Right ventricle myocardium superior (tissue), 1 donor: ENCODE data around the gene AOPEP. TPM values are rescaled to one million over a fixed set of nuclear protein-coding genes. Genes with fewer than 3 reads are reported as not detected.

Experiments
- ATAC-seq: fragments of 200-7000 bp; cut with Tn5 transposase; one replicate; pipeline ENCODE4 v1.9.1; 2020; ENCODE audit warnings: mild to moderate bottlenecking; ENCODE audit not compliant: poor library complexity
- DNase-seq: peaks from one replicate; pipeline ENCODE4 v3.0.0-alpha.2; 2020
- intact Hi-C: fragments of 100-400 bp; cut with DNase I; formaldehyde crosslinking; loops from one replicate; pipeline ENCODE4 v1.11.2; 2022
- total RNA-seq: library from RNA; stranded (reverse); fragmentation: NEBNext Ultra II Directional; extraction: Animal tissue kit (Norgen Biotek cat#: 25700); gene quantifications from one replicate; pipeline ENCODE4 v1.2.1, GENCODE V29; 2021
- donor health status: DM: no; HTN: yes; CAD: no; lungs with severe emphysema.

AOPEP gene
- total RNA-seq, 1 donor from 2014 or later: 158 TPM

GRCh38 chr9:95055334-95055850 is 328.9 kb downstream of the AOPEP start:
- ATAC-seq (no peak), DNase-seq (no peak)
- intact Hi-C loops: no loop called here

DNA sequence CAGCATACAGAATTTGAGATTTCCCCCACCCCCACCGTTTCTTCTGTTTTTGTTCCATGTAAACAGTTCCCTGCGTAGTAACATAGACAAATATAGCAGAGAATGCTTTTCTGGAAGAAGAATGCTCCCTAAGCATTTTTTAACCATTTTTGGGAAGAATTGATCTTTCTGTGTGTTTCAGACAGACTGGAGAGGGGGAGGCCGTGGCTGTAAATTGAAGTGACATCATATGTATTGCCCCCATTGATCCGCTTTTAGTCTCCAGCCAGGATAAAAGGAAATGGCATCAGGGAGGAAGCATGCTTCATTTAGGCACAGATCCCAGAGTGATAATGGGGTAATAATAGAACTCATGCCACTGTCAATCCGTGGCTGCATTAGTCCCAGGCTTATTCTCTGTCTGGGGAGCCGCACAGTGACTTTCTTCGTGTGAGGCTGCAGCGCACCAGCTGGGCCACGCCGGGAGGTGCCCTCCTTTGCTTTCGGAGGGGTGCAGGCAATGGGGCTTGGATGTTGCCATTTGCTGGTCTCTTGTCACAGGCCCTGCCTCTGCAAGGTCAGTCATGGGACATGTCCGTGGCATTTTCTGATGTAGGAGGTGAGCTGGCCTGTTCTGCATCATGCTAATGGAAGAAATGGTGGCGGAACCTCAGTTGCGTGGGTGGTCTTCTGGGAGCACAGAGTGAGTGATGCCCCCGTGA is 329.5 kb downstream of the AOPEP start:
- intact Hi-C loops: no loop called here
- no peak for DNase-seq

DNA sequence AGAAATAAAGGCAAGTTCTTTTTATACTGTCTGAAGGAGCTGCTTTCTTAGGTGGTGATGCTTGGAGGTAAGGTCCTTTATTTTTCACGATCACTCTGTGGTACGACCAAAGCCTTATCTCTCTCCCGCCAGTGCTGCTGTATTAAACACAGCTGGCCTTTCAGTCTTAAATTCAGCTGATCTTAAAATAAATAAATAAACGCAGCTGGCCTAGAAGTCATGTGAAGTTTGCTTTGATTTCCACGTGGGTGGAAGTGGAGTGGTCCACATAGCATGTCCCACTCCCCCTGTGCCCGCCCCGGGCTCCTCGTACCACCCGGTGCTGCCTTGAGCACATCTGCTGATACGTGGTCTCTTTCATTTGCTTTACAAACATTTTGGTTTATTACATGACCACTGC is 330.6 kb downstream of the AOPEP start:
- ATAC-seq (no peak), DNase-seq (no peak)
- intact Hi-C loops: no loop called here

More for the DNA sequence above, 329.5 kb downstream of the AOPEP start:
- ATAC-seq: peak; percentile 79

- DNase-seq (no peak), ATAC-seq (no peak)
- intact Hi-C loops: no loop called here
Observed at GRCh38 chr9:95058121-95058785, 331.8 kb downstream of the AOPEP start.

- no peak for DNase-seq
- intact Hi-C loops: no loop called here
- ATAC-seq: no peak
Observed at GRCh38 chr9:95058795-95059386, 332.4 kb downstream of the AOPEP start.

GRCh38 chr9:95060234-95060633 is 333.7 kb downstream of the AOPEP start:
- intact Hi-C loops: no loop called here
- ATAC-seq: no peak
- no peak for DNase-seq

- DNase-seq (no peak), ATAC-seq (no peak)
- intact Hi-C loops: no loop called here
Observed at GRCh38 chr9:95060916-95061315, 334.4 kb downstream of the AOPEP start.

DNA sequence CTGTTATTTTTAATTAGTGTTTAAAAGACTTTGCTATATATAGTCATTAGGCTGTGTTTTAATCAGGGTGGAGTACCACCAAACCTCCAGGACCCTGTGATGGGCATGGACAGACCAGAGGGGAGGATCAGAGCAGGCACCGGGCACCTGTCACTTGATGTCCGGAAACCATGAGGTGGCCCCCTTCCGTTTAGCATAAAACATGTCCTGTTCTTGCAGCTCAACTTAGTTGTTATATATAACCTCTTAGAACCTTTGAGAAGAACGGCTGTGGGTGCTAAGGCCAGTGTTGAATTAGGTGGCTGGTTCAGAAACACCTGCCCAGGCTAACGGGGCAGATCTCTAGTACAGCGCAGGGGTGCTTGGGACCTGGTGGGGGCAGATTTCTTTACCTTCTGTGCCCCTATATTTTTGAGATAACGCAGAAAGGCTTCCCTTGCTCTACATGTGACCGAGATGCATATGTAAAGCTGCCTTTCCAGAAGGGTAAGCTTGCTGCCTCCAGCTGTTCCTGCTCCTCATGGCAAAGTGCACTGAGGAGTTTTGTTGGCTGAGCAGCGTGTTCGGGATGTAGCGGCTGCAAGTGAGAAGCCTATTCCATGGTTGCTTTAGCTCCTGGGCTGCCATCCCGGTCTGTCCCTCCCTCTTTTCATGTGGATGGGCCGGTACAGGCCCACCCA is 335.6 kb downstream of the AOPEP start:
- no peak for ATAC-seq
- intact Hi-C loops: no loop called here
- no peak for DNase-seq

- ATAC-seq: peak; percentile 28
- no peak for DNase-seq
Observed at GRCh38 chr9:95062596-95063065, 336.1 kb downstream of the AOPEP start.

GRCh38 chr9:95063300-95063699 is 336.8 kb downstream of the AOPEP start:
- DNase-seq (no peak), ATAC-seq (no peak)
- intact Hi-C loops: no loop called here

More at GRCh38 chr9:95062596-95063065, 336.1 kb downstream of the AOPEP start:
- intact Hi-C loops: no loop called here

- intact Hi-C loops: no loop called here
- peak; percentile 44 for DNase-seq
- peak; percentile 34 for ATAC-seq
Observed at GRCh38 chr9:95065224-95065623, 338.7 kb downstream of the AOPEP start.

- intact Hi-C loops: no loop called here
- DNase-seq: no peak
- no peak for ATAC-seq
Observed at GRCh38 chr9:95067057-95067456, 340.6 kb downstream of the AOPEP start.

GRCh38 chr9:95067897-95068296 is 341.4 kb downstream of the AOPEP start:
- DNase-seq: no peak
- no peak for ATAC-seq
- intact Hi-C loops: no loop called here

GRCh38 chr9:95070549-95071021 is 344.1 kb downstream of the AOPEP start:
- DNase-seq (no peak), ATAC-seq (peak; percentile 26)
- intact Hi-C loops: no loop called here

- ATAC-seq: no peak
- no peak for DNase-seq
- intact Hi-C loops: no loop called here
Observed at GRCh38 chr9:95071450-95071849, 345.0 kb downstream of the AOPEP start.

DNA sequence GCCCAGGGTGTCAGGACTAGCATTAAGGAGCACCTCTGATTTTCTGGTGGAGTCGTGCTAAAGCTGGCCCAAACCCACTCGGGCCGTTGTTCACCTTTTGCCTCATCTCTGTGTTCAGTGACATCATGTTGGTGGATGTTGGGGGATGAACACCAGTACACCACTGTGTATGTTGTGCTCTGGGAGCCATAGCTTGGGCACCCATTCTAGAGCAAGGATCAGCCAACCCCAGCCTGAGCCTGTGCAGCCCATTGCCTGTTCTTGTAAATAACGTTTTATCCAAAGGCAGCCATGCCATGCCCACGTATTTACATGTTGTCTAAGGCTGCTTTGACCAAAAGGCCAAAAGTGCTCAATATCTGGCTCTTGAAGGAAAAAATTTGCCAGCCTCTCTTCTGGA is 345.4 kb downstream of the AOPEP start:
- intact Hi-C loops: no loop called here
- no peak for DNase-seq
- no peak for ATAC-seq

GRCh38 chr9:95073042-95073607 is 346.6 kb downstream of the AOPEP start:
- DNase-seq (no peak), ATAC-seq (no peak)
- intact Hi-C loops: no loop called here

- intact Hi-C loops: no loop called here
- ATAC-seq (no peak), DNase-seq (no peak)
Observed at GRCh38 chr9:95073918-95074317, 347.4 kb downstream of the AOPEP start.

DNA sequence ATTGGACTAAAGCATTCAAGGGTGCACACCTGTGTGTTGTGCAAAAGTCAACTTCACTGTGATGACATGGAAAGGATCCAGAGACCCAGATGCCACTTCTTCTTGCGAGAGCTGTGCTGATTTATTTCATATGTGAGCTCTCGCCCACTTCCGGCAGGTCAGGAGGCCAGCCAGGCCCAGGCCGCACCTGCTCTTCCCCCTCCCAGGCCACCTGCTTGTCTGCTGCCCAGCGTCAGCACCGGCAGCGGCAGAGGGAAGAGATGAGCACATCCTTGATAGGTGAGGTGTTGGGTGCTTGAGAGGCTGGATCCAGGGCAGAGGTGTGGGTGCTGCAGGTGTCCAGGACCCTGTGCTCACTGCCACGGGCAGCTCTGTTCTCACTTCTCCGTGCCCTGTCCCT is 348.1 kb downstream of the AOPEP start:
- no peak for ATAC-seq
- DNase-seq: no peak
- intact Hi-C loops: no loop called here
